ENCODE measurements around the gene DOCK6. TPM values are rescaled to one million over a fixed set of nuclear protein-coding genes. Genes with fewer than 3 reads are reported as not detected.

The DOCK6 gene
- total and polyA plus RNA-seq, 2 of the 13 experiments (the other 11 are each of a cell fraction or from before 2014, with no cell fraction given) = 5.4 to 38.1 TPM

DNA sequence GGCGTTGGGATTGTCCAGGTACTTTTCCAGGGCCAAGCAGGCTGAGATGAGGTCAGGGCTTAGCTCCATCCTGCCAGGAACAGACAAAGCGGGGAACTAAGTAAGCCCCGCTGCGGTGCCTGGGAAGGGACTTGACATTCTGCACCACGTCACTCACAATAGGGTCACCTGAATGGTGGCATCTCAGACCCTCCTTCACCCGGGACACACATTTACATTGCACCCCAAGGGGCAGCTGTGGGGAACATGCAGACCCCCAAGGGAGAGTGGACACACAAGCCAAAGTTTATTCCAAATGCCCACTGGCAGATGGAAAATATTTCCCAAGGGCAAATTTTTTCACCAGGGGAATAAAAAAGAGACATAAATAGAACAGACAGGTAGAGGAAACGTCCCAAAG, 86.4 kb downstream of the DOCK6 start:
- H3K9me3 ChIP-seq (ENCODE audit: low read length) = no peaks in the 10 kb centered on the region
- no peak for DNase-seq (ENCODE audit: low spot score)
- BruUV-seq (replicated peaks) = no TSS peak
- no peak overlapping the region for H3K27ac ChIP-seq (ENCODE audit: extremely low read length, insufficient read depth, low read length)
- no peak overlapping the region for H3K9ac ChIP-seq (ENCODE audit: insufficient read depth, low read depth, low read length)
- POLR2A ChIA-PET = no interaction called here
- H2AFZ ChIP-seq (ENCODE audit: low read length) = no peak overlapping the region
- CTCF ChIA-PET (ENCODE audit: low intra/inter-chr PET ratio, low total read pairs) = no interaction called here
- H3K79me2 ChIP-seq (ENCODE audit: insufficient read depth, low read length) = no peaks in the 10 kb centered on the region
- ATAC-seq = no peak
- WGBS (ENCODE audit: low lambda C conversion rate) = 100% methylated on average over 2 of the region's 7 CpGs
- no peak overlapping the region for H3K4me2 ChIP-seq (ENCODE audit: low read depth, low read length)
- in situ Hi-C loops (cut with HindIII; ENCODE audit: extremely low pct_ligation_motif_present, low pct_unique_long_range_greater_than_20kb) (no loop called here), intact Hi-C loops (cut with micrococcal nuclease; ENCODE audit: unreplicated experiment) (no loop called here)
- peaks cover 8% of the 10 kb centered on the region; the same call in 1 of the 2 replicates for H3K4me1 ChIP-seq (ENCODE audit: insufficient read depth, low read length)
- no peaks in the 10 kb centered on the region for H4K20me1 ChIP-seq (ENCODE audit: insufficient read depth, low read length)
- FAIRE-seq = no peak
- H3K27me3 ChIP-seq (ENCODE audit: control insufficient read depth in 1 of 2, insufficient read depth in 2 of 2, low read length in 2 of 2) = no peaks in the 10 kb centered on the region
- no peak for TF ChIP-seq ZNF484 (CRISPR knock-in tag; IDR thresholded peaks at IDR 0.05; ENCODE audit: borderline replicate concordance, low read depth)
- no peak for TF ChIP-seq REST (IDR thresholded peaks at IDR 0.05; ENCODE audit: borderline replicate concordance in 1 of 2, low read depth in 1 of 2, low read length in 2 of 2)
- no peak for TF ChIP-seq NAIF1 (CRISPR knock-in tag; IDR thresholded peaks at IDR 0.05; ENCODE audit: borderline replicate concordance)
- TF ChIP-seq, protein P1, sequence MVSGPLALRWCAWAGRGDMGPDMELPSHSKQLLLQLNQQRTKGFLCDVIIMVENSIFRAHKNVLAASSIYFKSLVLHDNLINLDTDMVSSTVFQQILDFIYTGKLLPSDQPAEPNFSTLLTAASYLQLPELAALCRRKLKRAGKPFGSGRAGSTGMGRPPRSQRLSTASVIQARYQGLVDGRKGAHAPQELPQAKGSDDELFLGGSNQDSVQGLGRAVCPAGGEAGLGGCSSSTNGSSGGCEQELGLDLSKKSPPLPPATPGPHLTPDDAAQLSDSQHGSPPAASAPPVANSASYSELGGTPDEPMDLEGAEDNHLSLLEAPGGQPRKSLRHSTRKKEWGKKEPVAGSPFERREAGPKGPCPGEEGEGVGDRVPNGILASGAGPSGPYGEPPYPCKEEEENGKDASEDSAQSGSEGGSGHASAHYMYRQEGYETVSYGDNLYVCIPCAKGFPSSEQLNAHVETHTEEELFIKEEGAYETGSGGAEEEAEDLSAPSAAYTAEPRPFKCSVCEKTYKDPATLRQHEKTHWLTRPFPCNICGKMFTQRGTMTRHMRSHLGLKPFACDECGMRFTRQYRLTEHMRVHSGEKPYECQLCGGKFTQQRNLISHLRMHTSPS (CRISPR knock-in tag; IDR thresholded peaks at IDR 0.05; ENCODE audit: low read depth) = no peak
- TF ChIP-seq ZC3H13 (CRISPR knock-in tag; IDR thresholded peaks at IDR 0.05) = no peak
- H3K4me3 ChIP-seq (replicated peaks in 1 of 3; ENCODE audit: insufficient read depth in 1 of 3, low read depth in 2 of 3, low read length in 3 of 3) = no peak overlapping the region
- H3K36me3 ChIP-seq (replicated peaks in 1 of 2; ENCODE audit: control insufficient read depth in 1 of 2, insufficient read depth in 2 of 2, low read length in 2 of 2) = peaks cover 4 to 22% of the 10 kb centered on the region in 2 experiments; a peak in 3 of 5 replicates

Measured in HepG2 (cell line).